HG02642 (cell line): ENCODE results near the gene TMSB15C.
"Not testable (repeated sequence)": the region's sequence is repeated elsewhere in the genome, so short reads cannot be mapped to it uniquely, and the experiment has no call there.

Experiments
- ATAC-seq: cut with Tn5 transposase; IDR thresholded peaks from one replicate; pipeline ENCODE4 v1.9.1; 2021; ENCODE audit warnings: mild to moderate bottlenecking; ENCODE audit not compliant: unreplicated experiment, poor library complexity

The TMSB15C gene

DNA sequence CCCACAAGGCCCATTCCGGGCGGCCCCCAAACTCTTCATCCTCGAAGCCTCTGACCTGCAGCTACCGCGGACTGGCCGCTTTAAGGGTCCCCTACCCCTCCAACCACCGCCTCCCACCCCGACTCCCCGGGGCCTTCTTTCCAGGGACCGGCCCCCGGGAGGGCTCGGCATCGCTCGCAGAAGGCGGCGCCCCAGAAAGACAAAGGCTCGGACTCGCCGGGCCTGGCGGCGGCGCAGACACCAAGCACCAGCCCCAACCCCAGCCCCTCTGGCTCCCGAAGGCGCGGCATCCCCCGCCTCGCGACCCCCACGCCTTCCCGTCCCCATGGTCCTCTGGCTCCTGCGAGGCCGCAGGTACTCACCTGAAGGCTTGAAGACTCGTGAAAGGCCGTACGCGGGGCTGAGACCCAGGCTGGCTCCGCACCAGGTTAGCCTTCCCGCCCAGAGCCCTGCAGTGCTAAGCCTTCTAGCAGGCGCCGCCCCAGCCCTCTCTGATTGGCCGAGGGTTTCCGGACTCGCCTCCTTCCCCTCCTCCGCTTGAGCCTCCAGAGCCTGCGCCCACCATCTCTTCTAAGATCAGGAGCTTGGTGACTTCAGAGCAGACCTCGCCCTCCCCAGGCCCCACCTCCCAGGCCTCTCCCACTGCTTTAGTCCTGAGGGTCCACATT, at the start of gene TMSB15C:
TMSB15C (minus strand) TSS at position 459 of the 668 bp plus-strand sequence.
- ATAC-seq, result peak; percentile 99

GRCh38 chrX:104122829-104123228, 46.8 kb upstream of the TMSB15C start:
- ATAC-seq, result no peak

- no peak for ATAC-seq
Measured at GRCh38 chrX:104118765-104119164, 42.7 kb upstream of the TMSB15C start.

DNA sequence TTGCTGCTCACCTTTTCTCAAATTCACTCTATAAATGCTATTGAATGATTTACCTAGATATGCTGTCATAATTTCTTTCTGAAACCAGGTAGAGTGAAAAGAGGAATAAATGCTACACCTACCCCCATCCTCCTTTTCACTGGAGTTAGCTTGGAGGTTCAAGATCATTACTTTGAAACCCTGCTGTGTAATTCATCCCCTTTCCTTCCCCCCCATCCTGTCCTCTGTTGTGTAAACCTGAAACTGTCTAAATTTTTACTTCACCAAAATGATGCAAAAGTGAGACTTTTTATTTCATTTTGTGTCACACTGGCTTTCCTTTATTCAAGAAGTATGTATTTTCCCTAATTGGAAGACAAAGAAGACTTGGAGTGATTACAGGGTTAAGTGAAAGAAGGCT, 41.7 kb upstream of the TMSB15C start:
- ATAC-seq, result no peak

DNA sequence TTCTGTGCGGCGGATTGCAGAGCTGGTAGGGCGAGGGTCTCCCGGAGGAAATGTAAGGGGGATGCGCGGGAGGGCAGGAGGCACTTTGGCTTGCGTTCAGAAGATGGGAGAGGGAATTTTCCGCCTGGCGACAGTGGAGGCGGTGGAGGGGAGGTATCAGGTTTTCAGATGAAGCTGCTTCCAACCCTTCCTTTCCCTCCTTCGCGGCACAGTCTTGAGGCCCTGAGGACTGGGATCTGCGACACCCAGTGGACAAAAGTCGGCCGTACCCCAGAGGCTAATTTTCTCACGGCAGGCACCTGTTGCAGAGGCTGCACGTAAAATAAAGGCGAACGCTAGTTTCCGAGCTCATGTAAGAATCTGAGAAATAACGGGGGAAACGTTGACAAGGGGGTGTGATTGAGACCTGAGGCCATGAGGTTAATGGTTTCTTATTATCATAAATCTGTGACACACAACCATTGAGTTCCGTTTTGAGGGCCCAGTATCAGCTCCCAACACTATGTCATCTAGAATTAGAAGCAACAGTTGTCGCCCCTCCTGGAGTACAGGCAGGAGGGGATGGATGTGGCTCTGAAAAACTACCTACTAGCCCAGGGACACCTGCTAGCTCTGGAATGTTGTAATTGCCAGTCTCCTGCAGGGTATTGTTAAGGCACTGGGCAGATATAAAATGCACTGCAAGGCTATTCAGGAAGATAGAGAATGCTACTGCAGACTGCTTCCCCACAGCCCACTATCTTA, 37.4 kb upstream of the TMSB15C start:
- peak; percentile 55 for ATAC-seq

- ATAC-seq, result peak; percentile 79
Measured at GRCh38 chrX:104112326-104112951, 36.4 kb upstream of the TMSB15C start, which contains the start of gene ZCCHC18. Gene ZCCHC18, plus strand, starts transcription at chrX:104112523. Its CDS starts 1,589 bp downstream, at chrX:104114112.

DNA sequence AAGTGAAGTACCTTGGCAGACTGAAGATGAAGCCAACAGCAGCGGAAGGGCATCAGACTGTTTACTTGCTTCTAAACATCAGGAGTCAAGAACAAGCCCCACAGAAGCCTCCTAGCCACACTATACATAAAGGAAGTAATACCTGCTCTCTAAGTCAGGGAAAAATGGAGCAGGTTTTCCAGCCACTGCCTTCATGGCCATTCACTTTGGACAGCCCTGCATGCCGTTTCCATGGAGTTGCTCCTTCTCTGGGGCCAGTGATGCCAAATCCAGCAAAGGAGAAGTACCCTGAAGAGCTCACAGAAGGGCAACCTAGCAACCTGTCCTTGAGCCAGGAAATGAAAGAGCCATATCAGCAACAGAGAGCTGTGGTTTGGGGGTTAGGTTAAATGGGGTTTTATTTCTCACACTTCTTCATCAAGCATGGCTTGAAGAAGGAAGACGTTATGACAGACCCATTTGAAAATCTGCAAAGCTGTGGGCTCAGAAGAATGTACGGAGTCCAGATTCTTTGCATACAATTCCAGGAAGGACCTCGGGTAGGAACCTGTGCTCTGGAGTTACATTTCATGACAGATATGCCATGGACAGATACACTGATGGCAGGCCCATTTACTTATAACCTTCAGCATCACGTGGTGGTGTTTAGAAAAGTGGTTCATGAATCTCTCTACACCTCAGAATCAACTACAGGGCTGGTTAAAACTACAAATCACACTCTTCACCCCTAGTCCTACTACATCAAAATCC, 34.6 kb upstream of the TMSB15C start:
- ATAC-seq, result peak; percentile 46

GRCh38 chrX:104108955-104109354, 32.9 kb upstream of the TMSB15C start:
- no peak for ATAC-seq

DNA sequence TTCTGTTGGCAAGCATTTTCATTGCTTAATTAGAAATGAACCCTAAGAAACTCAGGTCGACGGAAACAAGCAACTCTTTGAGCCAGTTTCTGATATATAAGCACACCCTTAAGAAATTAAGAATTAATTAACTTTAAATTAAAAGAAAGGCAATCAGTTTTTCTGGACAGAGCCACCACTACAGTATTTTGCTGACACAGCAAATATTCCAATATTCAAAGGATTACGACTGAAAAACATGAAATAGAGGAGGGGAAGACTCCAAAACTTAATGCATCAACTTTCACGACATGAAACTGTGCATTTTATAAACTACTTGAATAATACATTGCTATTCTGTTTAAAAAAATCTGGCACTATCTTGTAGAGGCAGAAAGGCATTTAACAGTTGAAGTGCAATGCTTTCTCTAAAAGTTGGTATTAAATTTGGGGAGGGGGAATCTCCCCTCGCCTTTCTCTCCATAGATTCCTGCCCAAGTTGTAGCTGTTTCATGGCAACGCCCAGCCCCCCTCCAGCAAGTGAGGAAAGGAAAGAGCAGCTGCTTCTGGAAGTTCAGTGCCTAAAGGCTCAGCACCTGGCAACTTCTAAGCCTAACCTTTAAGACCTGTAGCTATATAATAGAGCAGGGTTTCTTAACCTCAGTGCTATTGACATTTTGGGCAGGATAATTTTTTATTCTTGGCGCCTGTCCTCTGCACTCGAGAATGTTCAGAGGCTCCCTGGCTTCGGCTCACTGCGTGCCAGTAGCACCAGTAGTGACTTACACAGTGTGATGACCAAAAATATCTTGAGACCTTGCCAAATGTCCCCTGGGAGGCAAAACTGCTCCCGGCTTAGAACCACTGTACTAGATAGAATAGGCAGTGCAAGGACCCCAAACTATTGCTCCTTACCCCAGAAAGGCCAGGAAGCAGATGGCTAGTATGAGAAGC, 29.6 kb upstream of the TMSB15C start:
- ATAC-seq, result no peak

DNA sequence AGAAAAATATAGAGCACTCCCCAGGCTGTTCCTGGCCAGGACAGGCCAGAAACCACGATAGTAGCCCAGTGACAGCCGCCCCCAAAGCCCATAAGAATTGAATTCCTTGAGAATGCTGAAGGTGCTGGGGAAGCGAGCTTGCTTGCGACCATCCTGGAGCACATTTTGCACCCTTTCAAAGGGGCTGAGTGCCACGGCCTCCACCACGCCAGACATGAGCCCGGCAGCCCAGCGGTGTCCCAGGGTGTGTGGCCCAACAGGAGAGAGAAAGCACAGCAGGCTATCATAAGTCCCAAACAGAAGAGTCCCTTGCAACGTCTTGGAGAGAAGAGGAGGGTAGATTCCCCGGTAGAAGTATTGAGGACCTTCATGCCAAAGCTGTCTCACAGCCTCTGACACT, 28.6 kb upstream of the TMSB15C start:
- ATAC-seq, result no peak

DNA sequence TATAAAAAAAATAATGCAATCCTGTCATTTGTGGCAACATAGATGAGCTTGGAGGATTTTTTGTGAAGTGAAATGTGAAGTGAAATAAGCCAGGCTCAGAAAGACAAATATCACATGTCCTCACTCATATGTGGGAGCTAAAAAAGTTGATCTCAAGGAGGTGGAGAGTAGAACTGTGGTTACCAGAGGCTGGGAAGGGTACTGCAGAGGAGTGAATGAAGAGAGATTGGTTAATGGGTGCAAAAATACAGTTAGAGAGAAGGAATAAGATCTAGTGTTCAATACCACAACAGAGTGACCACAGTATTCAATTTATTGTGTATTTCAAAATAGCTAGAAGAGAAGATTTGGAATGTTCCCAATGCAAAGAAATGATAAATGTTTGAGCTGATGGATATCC, 22.9 kb upstream of the TMSB15C start:
- no peak for ATAC-seq

GRCh38 chrX:104098151-104098808, 22.2 kb upstream of the TMSB15C start:
- peak; percentile 53 for ATAC-seq

DNA sequence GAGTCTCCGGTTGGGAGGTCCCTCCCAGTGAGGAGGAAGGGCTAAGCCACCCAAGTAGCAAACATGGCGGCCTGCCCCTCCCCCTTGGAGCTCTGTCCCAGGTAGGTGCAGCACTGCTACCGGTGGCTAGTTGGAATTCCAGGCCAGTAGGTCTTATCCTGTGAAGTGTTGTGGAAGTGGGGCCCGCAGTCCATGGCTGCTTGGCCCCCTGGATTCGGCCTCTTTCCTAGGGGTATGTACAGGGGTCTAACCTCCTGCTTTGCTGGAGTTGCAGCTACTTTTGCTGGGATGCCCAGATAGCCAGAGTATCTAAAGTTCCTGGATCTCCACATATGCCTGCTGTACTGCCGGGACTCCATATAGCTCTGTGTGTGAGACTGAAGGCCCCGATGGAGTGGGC, 9.9 kb upstream of the TMSB15C start:
- ATAC-seq, result no peak

- no peak for ATAC-seq
Measured at GRCh38 chrX:104085477-104085876, 9.4 kb upstream of the TMSB15C start.

DNA sequence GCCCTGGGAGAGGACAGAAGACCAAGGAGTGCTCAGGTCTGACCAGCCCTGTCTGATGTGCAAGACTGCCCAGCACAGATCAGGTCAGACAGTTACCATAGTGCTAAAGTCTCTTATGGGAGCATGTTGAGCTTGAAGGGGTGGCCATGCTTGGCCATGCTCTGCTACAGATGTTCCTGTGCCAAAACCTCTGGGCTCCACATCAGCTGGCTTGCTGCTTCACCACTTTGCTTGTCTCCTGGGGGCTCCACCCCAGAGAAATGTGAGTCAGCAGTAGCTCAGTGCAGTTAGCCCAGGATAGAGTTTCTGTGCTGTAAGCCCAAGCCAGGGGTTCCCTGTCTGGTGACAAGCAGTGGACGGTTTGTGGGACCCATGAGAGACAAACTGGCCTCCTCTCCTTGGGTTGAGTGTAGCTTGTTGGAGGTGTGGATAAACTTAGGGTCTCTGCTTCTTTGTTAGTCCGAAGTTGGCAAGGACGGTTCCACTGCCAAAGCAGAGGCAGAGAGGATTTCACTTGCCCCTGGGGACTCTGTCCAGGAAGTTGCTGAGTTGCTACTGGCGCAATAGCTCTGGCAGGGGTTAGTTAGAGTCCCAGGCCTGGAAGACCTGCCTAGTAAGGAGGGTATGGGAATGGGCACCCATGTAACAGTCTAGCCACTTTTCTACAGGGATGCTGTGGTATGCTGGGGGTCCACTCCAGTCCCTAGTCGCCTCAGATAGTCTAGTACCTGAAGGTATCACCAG, 8.7 kb upstream of the TMSB15C start:
- no peak for ATAC-seq

DNA sequence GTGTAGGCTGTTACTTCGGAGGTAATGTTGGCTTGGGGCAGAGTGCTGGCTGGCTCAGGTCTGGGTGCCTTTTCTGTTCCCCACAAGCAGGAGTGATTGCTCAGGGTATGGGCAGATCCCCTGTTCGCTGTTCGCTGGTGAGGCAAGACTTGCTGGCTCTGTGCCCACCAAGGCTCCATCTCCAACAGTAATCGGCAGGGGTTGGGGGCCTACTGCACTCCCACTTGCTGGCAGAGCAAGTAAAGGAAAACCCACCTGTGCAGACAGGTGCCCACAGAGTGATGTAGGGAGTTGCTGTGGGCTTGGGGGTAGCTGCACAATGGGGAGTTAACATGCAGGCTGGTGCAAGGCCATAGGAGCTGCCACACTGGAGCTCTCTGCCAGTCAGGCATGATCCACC, 8.0 kb upstream of the TMSB15C start:
- no peak for ATAC-seq

- not testable (repeated sequence) for ATAC-seq
Measured at GRCh38 chrX:104077854-104078253, 1.8 kb upstream of the TMSB15C start.

- ATAC-seq, result not testable (repeated sequence)
Measured at GRCh38 chrX:104062636-104063035, 13.4 kb downstream of the TMSB15C start.
